ENCODE results near the gene SMARCAD1. TPM values are rescaled to one million over a fixed set of nuclear protein-coding genes. Genes with fewer than 3 reads are reported as not detected.

The SMARCAD1 gene
- total and polyA plus RNA-seq, 8 donors = 4.9 to 53.2 (median 12.7) TPM

GRCh38 chr4:94235825-94236224, 28.2 kb downstream of the SMARCAD1 start:
- Histone ChIP-seq H3K27me3 (no peaks in the 10 kb centered on the region), H3K36me3 (peaks cover 9 to 70% (median 67%) of the 10 kb centered on the region in 4 donors), H3K9me3 (no peaks in the 10 kb centered on the region), H3K4me3 (no peak overlapping the region), H3K4me1 (no peaks in the 10 kb centered on the region), H3K27ac (no peak overlapping the region)
- no peak for TF ChIP-seq CTCF (IDR thresholded peaks at IDR 0.05)
- no peak for TF ChIP-seq EP300 (IDR thresholded peaks at IDR 0.05)
- no peak for TF ChIP-seq POLR2A (IDR thresholded peaks at IDR 0.05)
- no peak for TF ChIP-seq POLR2AphosphoS5 (IDR thresholded peaks at IDR 0.05)
- DNase-seq = no peak
- intact Hi-C loops (cut with DNase I; ENCODE audit: low total_unique reads) = no loop called here

DNA sequence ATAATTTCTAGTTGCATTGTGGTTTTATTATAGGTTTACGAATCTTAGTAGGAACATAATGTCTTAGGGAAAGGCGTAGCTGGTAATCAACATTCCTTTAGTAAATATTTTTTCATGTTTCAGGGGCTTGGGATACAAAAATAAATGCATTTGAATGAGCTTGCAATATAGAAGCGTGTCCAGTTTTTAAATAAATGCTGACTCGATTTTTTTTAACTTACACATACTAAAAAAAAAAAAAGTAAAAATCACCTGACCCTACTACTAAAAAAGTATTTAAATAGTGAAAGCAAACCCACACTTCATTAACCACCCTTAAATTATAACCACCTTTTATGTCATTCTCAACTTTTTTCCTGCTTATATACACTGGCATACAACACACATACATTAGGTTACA, 29.6 kb downstream of the SMARCAD1 start:
- Histone ChIP-seq H3K27ac (no peak overlapping the region), H3K9me3 (no peaks in the 10 kb centered on the region), H3K4me3 (no peak overlapping the region), H3K36me3 (peaks cover 9 to 81% (median 75%) of the 10 kb centered on the region in 4 donors), H3K27me3 (no peaks in the 10 kb centered on the region), H3K4me1 (no peaks in the 10 kb centered on the region)
- DNase-seq = no peak
- 86 to 92% (median 92%) methylated on average over 4 of the region's 4 CpGs for WGBS, 5 donors
- TF ChIP-seq EP300 (IDR thresholded peaks at IDR 0.05) (no peak), CTCF (IDR thresholded peaks at IDR 0.05) (no peak), POLR2AphosphoS5 (IDR thresholded peaks at IDR 0.05) (no peak), POLR2A (IDR thresholded peaks at IDR 0.05) (no peak)
- intact Hi-C loops (cut with DNase I; ENCODE audit: low total_unique reads) = no loop called here

GRCh38 chr4:94238160-94238559, 30.5 kb downstream of the SMARCAD1 start:
- intact Hi-C loops (cut with DNase I; ENCODE audit: low total_unique reads) = no loop called here
- WGBS, 5 donors = 45 to 66% (median 53%) methylated on average over 2 of the region's 2 CpGs
- Histone ChIP-seq H3K9me3 (no peaks in the 10 kb centered on the region), H3K27ac (no peak overlapping the region), H3K4me3 (no peak overlapping the region), H3K4me1 (no peaks in the 10 kb centered on the region), H3K36me3 (peaks cover 17 to 85% (median 80%) of the 10 kb centered on the region in 4 donors), H3K27me3 (no peaks in the 10 kb centered on the region)
- no peak for DNase-seq
- TF ChIP-seq POLR2A (IDR thresholded peaks at IDR 0.05) = no peak
- no peak for TF ChIP-seq POLR2AphosphoS5 (IDR thresholded peaks at IDR 0.05)
- TF ChIP-seq EP300 (IDR thresholded peaks at IDR 0.05) = no peak
- TF ChIP-seq CTCF (IDR thresholded peaks at IDR 0.05) = no peak

DNA sequence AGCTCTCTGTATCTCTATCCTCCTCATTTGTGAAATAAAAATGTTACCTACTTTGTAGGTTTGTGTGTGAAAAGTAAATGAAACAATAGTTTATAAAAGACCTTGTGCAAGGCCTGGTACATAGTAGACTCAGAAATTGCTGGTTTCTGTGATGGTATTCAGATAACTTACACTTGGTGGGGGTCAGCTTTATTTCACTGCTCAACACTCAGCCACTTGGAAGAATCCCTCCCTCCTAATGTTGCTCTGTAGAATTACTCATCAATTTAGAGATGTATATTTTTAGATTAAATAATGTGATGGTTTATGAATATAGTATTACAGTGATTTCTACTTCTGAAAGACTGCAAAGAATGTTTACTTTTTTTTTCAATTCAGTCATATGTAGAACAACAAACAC, 32.7 kb downstream of the SMARCAD1 start:
- Histone ChIP-seq H3K27me3 (no peaks in the 10 kb centered on the region), H3K9me3 (no peaks in the 10 kb centered on the region), H3K36me3 (peaks cover 18 to 88% (median 82%) of the 10 kb centered on the region in 4 donors), H3K4me3 (no peak overlapping the region), H3K27ac (no peak overlapping the region), H3K4me1 (peaks cover 0 to 6% (median 0%) of the 10 kb centered on the region in 4 donors)
- TF ChIP-seq POLR2AphosphoS5 (IDR thresholded peaks at IDR 0.05) (no peak), POLR2A (IDR thresholded peaks at IDR 0.05) (no peak), EP300 (IDR thresholded peaks at IDR 0.05) (no peak), CTCF (IDR thresholded peaks at IDR 0.05) (no peak)
- no peak for DNase-seq
- intact Hi-C loops (cut with DNase I; ENCODE audit: low total_unique reads) = no loop called here

All from stomach (tissue), 9 donors.